DOHH2 (cell line): ENCODE results near the gene DMRTA2.

ENCODE experiments used
- CTCF ChIP-seq: fragments of 200-600 bp; sonication (generic); IDR thresholded peaks from one replicate; pipeline ENCODE4 v1.5.1; 2014; ENCODE audit warnings: antibody characterized with exemption, mild to moderate bottlenecking, low read depth, low read length; ENCODE audit not compliant: poor library complexity, severe bottlenecking
- EZH2phosphoT487 ChIP-seq: fragments of 200-600 bp; sonication (generic); IDR thresholded peaks from 2 replicates; pipeline ENCODE4 v1.6.1; 2017; ENCODE audit warnings: borderline replicate concordance, mild to moderate bottlenecking, antibody characterized with exemption, low read length, moderate library complexity, mixed read lengths

GRCh38 chr1:50425376-50426107, 2.3 kb upstream of the DMRTA2 start:
- no peak for TF ChIP-seq CTCF
- no peak for TF ChIP-seq EZH2phosphoT487
